HepG2 (cell line): ENCODE results near the gene ANKS3. TPM values are rescaled to one million over a fixed set of nuclear protein-coding genes. Genes with fewer than 3 reads are reported as not detected.

Experiments
- HIVEP1 ChIP-seq: sonication (generic); formaldehyde crosslinking; IDR thresholded peaks from 2 replicates; pipeline ENCODE4 v1.4.0; 2020; ENCODE audit warnings: mild to moderate bottlenecking, missing genetic modification reagents
- HNRNPK ChIP-seq: fragments of 200-400 bp; formaldehyde crosslinking; IDR thresholded peaks from 2 replicates; pipeline ENCODE4 v1.6.1; 2018; ENCODE audit warnings: low read length, low read depth, moderate library complexity, mild to moderate bottlenecking; ENCODE audit not compliant: poor library complexity, severe bottlenecking
- HOXA3 ChIP-seq: sonication (generic); formaldehyde crosslinking; IDR thresholded peaks from 2 replicates; pipeline ENCODE4 v1.5.0; 2020; ENCODE audit warnings: missing genetic modification reagents
- HOXA7 ChIP-seq: sonication (generic); formaldehyde crosslinking; IDR thresholded peaks from 2 replicates; pipeline ENCODE4 v1.8.1; 2022; ENCODE audit warnings: mild to moderate bottlenecking, missing genetic modification reagents, moderate library complexity
- ISL2 ChIP-seq: sonication (generic); formaldehyde crosslinking; IDR thresholded peaks from 2 replicates; pipeline ENCODE4 v1.5.0; 2020; ENCODE audit warnings: missing genetic modification reagents
- JUND ChIP-seq: sonication (generic); formaldehyde crosslinking; IDR thresholded peaks from 2 replicates; pipeline ENCODE4 v1.8.0; 2022; ENCODE audit warnings: mild to moderate bottlenecking, missing genetic modification reagents
- KLF16 ChIP-seq, 2 experiments: sonication (generic) in 1 of 2; formaldehyde crosslinking in 1 of 2; IDR thresholded peaks; 2 replicates each; pipeline versions ENCODE4 v1.6.1 to v1.8.0; 2016 to 2023; ENCODE audit warnings: missing genetic modification reagents in 2 of 2, missing compliant biosample characterization in 1 of 2
- MXI1 ChIP-seq: IDR thresholded peaks from 3 replicates; pipeline ENCODE4 v1.6.1; 2012; ENCODE audit warnings: low read depth, low read length, inconsistent platforms, borderline replicate concordance
- NCOA2 ChIP-seq: sonication (generic); formaldehyde crosslinking; IDR thresholded peaks from 2 replicates; pipeline ENCODE4 v1.8.0; 2022; ENCODE audit warnings: inconsistent platforms
- POGZ ChIP-seq: sonication (generic); formaldehyde crosslinking; IDR thresholded peaks from 2 replicates; pipeline ENCODE4 v1.4.0; 2020; ENCODE audit warnings: mild to moderate bottlenecking, missing genetic modification reagents
- RNF2 ChIP-seq: fragments of 450-650 bp; conservative IDR thresholded peaks from 2 replicates; pipeline ENCODE4 v1.6.1; 2016; ENCODE audit warnings: low read depth
- SMAD9 ChIP-seq: sonication (generic); formaldehyde crosslinking; IDR thresholded peaks from 2 replicates; pipeline ENCODE4 v1.5.1; 2020; ENCODE audit warnings: mild to moderate bottlenecking, missing genetic modification reagents
- ZBTB7B ChIP-seq: sonication (generic); formaldehyde crosslinking; IDR thresholded peaks from 2 replicates; pipeline ENCODE4 v1.4.0; 2020; ENCODE audit warnings: missing genetic modification reagents
- ZMYM2 ChIP-seq: sonication (generic); formaldehyde crosslinking; IDR thresholded peaks from 2 replicates; pipeline ENCODE4 v1.8.0; 2022; ENCODE audit warnings: mild to moderate bottlenecking, missing genetic modification reagents
- ZNF558 ChIP-seq: sonication (generic); formaldehyde crosslinking; IDR thresholded peaks from 2 replicates; pipeline ENCODE4 v1.9.0; 2022; ENCODE audit warnings: mild to moderate bottlenecking, missing genetic modification reagents, borderline replicate concordance
- ZNF749 ChIP-seq: sonication (generic); formaldehyde crosslinking; IDR thresholded peaks from 2 replicates; pipeline ENCODE4 v1.8.0; 2022; ENCODE audit warnings: mild to moderate bottlenecking, missing genetic modification reagents, moderate library complexity, borderline replicate concordance
- ZNF879 ChIP-seq: sonication (generic); formaldehyde crosslinking; IDR thresholded peaks from 2 replicates; pipeline ENCODE4 v1.8.1; 2023; ENCODE audit warnings: missing genetic modification reagents
- polyA plus RNA-seq, 8 experiments: library from polyadenylated mRNA; depleted of rRNA in 3 of 8; stranded (reverse) in 7 of 8; unstranded in 1 of 8; fragments of >200 nt; fragmentation: Illumina TruSeq in 4 of 8; extraction: Trizol in 4 of 8; gene quantifications; 2 replicates each; pipeline versions ENCODE4 v1.2.1 to v1.2.3, GENCODE V29; 2011 to 2016; ENCODE audit warnings: low read depth in 4 of 8, missing spikeins in 1 of 8, mixed read lengths in 1 of 8; ENCODE audit not compliant: insufficient read depth in 1 of 8
- total RNA-seq, 5 experiments: library from RNA; depleted of rRNA; stranded (reverse); fragments of >200 nt; fragmentation: Illumina TruSeq; extraction: Trizol; gene quantifications; 2 replicates each; pipeline ENCODE4 v1.2.3, GENCODE V29; 2016; ENCODE audit warnings: low read depth in 1 of 5
- TF ChIP-seq, protein P1 (sequence below): sonication (generic); formaldehyde crosslinking; IDR thresholded peaks from 2 replicates; pipeline ENCODE4 v1.5.1; 2020; ENCODE audit warnings: mild to moderate bottlenecking, missing genetic modification reagents, moderate library complexity
- TF ChIP-seq, protein P2 (sequence below): sonication (generic); formaldehyde crosslinking; IDR thresholded peaks from 2 replicates; pipeline ENCODE4 v1.4.0; 2020; ENCODE audit warnings: missing genetic modification reagents
- TF ChIP-seq, protein P3 (sequence below): sonication (generic); formaldehyde crosslinking; IDR thresholded peaks from 2 replicates; pipeline ENCODE4 v1.5.0; 2020; ENCODE audit warnings: mild to moderate bottlenecking, missing genetic modification reagents, moderate library complexity

The ANKS3 gene
- total and polyA plus RNA-seq, 2 of the 13 experiments (the other 11 are each of a cell fraction or from before 2014, with no cell fraction given) = 11.4 to 15.9 TPM

DNA sequence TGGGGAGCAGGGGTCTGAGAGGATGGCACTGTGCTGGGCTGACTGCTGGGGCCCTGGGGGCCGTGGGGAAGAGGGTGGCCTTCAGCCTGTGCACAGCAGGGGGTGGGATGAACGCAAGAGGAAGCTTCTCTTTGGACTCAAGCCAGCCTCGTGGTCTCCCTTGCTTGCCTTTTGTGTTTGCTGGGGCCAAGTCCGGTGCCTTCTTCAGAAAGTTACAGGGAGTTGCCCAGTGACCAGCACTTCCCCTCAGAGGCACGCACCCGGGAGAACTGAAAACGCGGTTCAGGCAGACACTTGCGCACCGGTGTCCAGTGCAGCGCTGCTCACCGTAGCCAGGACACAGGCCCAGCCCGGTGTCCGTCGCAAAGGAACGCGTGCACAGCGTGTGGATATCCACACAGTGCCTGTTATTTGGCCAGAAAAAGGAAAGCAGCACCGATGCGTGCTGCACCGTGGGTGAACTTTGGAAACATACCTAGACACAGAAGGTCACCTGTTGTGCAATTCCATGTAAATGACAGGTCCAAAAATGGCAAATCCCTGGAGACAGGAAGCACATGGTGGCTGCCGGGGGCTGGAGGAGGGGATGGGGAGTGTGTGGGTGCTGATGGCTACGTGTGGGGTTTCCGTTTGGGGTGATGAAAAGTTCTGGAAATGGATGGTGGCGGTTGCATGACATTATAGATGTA is 70.2 kb downstream of the ANKS3 start (continued):
- TF ChIP-seq JUND (CRISPR knock-in tag) (peak; percentile 31; the same call in 1 of the 2 replicates), KLF16 (CRISPR knock-in tag; IDR thresholded peaks at IDR 0.05) (peak; percentile 43 to 80; a peak in 2 of 4 replicates), HIVEP1 (CRISPR knock-in tag) (peak; percentile 93), ZNF558 (CRISPR knock-in tag) (peak; percentile 97), ZNF879 (CRISPR knock-in tag) (0 out of 2 replicates have a peak, but pooled peaks have one; percentile 48), SMAD9 (CRISPR knock-in tag) (peak; percentile 97; the same call in 1 of the 2 replicates), HOXA7 (CRISPR knock-in tag) (no peak), ZBTB7B (CRISPR knock-in tag) (peak; percentile 81), ZNF749 (CRISPR knock-in tag) (peak; percentile 89), ZMYM2 (peak; percentile 87), HOXA3 (peak; percentile 87), RNF2 (peak; percentile 98), HNRNPK (no peak), NCOA2 (peak; percentile 83), MXI1 (peak; percentile 88), POGZ (no peak), ISL2 (CRISPR knock-in tag) (peak; percentile 89)
- TF ChIP-seq, protein P1, sequence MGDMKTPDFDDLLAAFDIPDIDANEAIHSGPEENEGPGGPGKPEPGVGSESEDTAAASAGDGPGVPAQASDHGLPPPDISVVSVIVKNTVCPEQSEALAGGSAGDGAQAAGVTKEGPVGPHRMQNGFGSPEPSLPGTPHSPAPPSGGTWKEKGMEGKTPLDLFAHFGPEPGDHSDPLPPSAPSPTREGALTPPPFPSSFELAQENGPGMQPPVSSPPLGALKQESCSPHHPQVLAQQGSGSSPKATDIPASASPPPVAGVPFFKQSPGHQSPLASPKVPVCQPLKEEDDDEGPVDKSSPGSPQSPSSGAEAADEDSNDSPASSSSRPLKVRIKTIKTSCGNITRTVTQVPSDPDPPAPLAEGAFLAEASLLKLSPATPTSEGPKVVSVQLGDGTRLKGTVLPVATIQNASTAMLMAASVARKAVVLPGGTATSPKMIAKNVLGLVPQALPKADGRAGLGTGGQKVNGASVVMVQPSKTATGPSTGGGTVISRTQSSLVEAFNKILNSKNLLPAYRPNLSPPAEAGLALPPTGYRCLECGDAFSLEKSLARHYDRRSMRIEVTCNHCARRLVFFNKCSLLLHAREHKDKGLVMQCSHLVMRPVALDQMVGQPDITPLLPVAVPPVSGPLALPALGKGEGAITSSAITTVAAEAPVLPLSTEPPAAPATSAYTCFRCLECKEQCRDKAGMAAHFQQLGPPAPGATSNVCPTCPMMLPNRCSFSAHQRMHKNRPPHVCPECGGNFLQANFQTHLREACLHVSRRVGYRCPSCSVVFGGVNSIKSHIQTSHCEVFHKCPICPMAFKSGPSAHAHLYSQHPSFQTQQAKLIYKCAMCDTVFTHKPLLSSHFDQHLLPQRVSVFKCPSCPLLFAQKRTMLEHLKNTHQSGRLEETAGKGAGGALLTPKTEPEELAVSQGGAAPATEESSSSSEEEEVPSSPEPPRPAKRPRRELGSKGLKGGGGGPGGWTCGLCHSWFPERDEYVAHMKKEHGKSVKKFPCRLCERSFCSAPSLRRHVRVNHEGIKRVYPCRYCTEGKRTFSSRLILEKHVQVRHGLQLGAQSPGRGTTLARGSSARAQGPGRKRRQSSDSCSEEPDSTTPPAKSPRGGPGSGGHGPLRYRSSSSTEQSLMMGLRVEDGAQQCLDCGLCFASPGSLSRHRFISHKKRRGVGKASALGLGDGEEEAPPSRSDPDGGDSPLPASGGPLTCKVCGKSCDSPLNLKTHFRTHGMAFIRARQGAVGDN = peak; percentile 97
- TF ChIP-seq, protein P2, sequence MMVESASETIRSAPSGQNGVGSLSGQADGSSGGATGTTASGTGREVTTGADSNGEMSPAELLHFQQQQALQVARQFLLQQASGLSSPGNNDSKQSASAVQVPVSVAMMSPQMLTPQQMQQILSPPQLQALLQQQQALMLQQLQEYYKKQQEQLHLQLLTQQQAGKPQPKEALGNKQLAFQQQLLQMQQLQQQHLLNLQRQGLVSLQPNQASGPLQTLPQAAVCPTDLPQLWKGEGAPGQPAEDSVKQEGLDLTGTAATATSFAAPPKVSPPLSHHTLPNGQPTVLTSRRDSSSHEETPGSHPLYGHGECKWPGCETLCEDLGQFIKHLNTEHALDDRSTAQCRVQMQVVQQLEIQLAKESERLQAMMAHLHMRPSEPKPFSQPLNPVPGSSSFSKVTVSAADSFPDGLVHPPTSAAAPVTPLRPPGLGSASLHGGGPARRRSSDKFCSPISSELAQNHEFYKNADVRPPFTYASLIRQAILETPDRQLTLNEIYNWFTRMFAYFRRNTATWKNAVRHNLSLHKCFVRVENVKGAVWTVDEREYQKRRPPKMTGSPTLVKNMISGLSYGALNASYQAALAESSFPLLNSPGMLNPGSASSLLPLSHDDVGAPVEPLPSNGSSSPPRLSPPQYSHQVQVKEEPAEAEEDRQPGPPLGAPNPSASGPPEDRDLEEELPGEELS (CRISPR knock-in tag) = no peak
- TF ChIP-seq, protein P3, sequence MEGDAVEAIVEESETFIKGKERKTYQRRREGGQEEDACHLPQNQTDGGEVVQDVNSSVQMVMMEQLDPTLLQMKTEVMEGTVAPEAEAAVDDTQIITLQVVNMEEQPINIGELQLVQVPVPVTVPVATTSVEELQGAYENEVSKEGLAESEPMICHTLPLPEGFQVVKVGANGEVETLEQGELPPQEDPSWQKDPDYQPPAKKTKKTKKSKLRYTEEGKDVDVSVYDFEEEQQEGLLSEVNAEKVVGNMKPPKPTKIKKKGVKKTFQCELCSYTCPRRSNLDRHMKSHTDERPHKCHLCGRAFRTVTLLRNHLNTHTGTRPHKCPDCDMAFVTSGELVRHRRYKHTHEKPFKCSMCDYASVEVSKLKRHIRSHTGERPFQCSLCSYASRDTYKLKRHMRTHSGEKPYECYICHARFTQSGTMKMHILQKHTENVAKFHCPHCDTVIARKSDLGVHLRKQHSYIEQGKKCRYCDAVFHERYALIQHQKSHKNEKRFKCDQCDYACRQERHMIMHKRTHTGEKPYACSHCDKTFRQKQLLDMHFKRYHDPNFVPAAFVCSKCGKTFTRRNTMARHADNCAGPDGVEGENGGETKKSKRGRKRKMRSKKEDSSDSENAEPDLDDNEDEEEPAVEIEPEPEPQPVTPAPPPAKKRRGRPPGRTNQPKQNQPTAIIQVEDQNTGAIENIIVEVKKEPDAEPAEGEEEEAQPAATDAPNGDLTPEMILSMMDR (CRISPR knock-in tag) = 0 out of 2 replicates have a peak, but pooled peaks have one; percentile 19
